Esophagus muscularis mucosa (tissue), 4 donors: ENCODE data around the gene P2RY11. TPM values are rescaled to one million over a fixed set of nuclear protein-coding genes. Genes with fewer than 3 reads are reported as not detected.

Experiments used
- DNase-seq: peaks from one replicate; pipeline ENCODE4 v3.0.0-alpha.2; 2017; ENCODE audit errors: extremely low spot score
- H3K27ac ChIP-seq, 4 donors: fragments of 200-600 bp; sonication (generic); replicated peaks in 1 of 4; 1 replicate in 3 of 4; 2 replicates in 1 of 4; pipeline ENCODE4 v1.5.1; 2016 to 2019; ENCODE audit warnings: mild to moderate bottlenecking in 1 of 4
- H3K27me3 ChIP-seq, 4 donors: fragments of 200-600 bp; sonication (generic); one replicate each; pipeline versions ENCODE4 v1.5.1 to v1.6.0; 2016 to 2019
- H3K36me3 ChIP-seq, 4 donors: fragments of 200-600 bp; sonication (generic); one replicate each; pipeline ENCODE4 v1.5.1; 2016 to 2019
- H3K4me1 ChIP-seq, 4 donors: fragments of 200-600 bp; sonication (generic); one replicate each; pipeline ENCODE4 v1.5.1; 2016 to 2019
- H3K4me3 ChIP-seq, 4 donors: fragments of 200-600 bp; sonication (generic); 1 replicate in 2 of 4; 2 replicates in 2 of 4; pipeline ENCODE4 v1.5.1; 2016 to 2019; ENCODE audit warnings: mild to moderate bottlenecking in 4 of 4, moderate library complexity in 1 of 4
- H3K9me3 ChIP-seq, 4 donors: fragments of 200-600 bp; sonication (generic); 1 replicate in 3 of 4; 2 replicates in 1 of 4; pipeline ENCODE4 v1.5.1; 2016 to 2019
- EP300 ChIP-seq: sonication (generic); formaldehyde crosslinking; IDR thresholded peaks from one replicate; pipeline ENCODE4 v1.6.1; 2017; ENCODE audit warnings: antibody characterized with exemption
- POLR2A ChIP-seq: fragments of 450-650 bp; IDR thresholded peaks from one replicate; pipeline ENCODE4 v1.6.1; 2017; ENCODE audit warnings: antibody characterized with exemption, moderate library complexity, mild to moderate bottlenecking, low read depth
- POLR2AphosphoS5 ChIP-seq, 2 donors: sonication (generic); formaldehyde crosslinking; IDR thresholded peaks; one replicate each; pipeline ENCODE4 v1.6.1; 2017; ENCODE audit warnings: antibody characterized with exemption in 2 of 2
- WGBS: methylation state at CpG from one replicate; pipeline ENCODE4 v1.1.5; 2018; 5-methylcytosine and 5-hydroxymethylcytosine counted together
- intact Hi-C: fragments of 100-400 bp; cut with DNase I; formaldehyde crosslinking; loops from one replicate; pipeline ENCODE4 v1.15.1; 2023
- total RNA-seq, 4 donors: library from RNA; depleted of rRNA; stranded (reverse); fragments of >200 nt; gene quantifications; one replicate each; pipeline versions ENCODE4 v1.1.0 to v1.2.1, GENCODE V29; 2016
- TF ChIP-seq, protein P1 (sequence below), 3 experiments: fragments of 200-600 bp in 2 of 3; fragments of 450-650 bp in 1 of 3; sonication (generic) in 2 of 3; IDR thresholded peaks; one replicate each; pipeline ENCODE4 v1.5.1; 2017 to 2019; ENCODE audit warnings: antibody characterized with exemption in 3 of 3, mild to moderate bottlenecking in 2 of 3, moderate library complexity in 1 of 3

Gene P2RY11
- total RNA-seq, 4 donors from 2014 or later: 4.9 to 11.3 (median 8.5) TPM

DNA sequence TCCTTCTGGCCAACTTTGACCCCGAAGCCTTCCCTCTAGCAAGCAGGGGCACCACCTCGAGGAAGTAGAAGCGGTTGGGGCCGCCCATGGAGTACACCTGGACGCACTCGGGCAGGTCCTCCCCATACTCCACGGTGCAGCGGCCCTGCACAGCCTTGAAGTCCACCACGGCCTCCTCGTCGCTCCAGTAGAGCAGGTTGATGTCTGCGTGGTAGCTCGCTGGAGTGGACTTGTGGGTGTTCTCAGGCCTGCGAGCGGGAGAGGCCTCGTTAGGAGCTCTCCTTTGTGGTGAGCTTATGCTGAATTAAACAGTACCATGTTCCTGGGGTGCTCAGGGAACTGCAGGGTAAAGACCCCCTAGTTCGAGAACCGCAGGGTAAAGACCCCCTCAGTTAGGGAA is 30.5 kb downstream of the P2RY11 start:
- no peaks in the 10 kb centered on the region for H3K4me1 ChIP-seq
- no peak for DNase-seq
- 96% methylated on average over 11 of the region's 18 CpGs for WGBS
- no peaks in the 10 kb centered on the region for H3K27me3 ChIP-seq
- H3K4me3 ChIP-seq: no peak overlapping the region
- peaks cover 95 to 100% (median 100%) of the 10 kb centered on the region in 4 donors for H3K36me3 ChIP-seq
- TF ChIP-seq, protein P1, sequence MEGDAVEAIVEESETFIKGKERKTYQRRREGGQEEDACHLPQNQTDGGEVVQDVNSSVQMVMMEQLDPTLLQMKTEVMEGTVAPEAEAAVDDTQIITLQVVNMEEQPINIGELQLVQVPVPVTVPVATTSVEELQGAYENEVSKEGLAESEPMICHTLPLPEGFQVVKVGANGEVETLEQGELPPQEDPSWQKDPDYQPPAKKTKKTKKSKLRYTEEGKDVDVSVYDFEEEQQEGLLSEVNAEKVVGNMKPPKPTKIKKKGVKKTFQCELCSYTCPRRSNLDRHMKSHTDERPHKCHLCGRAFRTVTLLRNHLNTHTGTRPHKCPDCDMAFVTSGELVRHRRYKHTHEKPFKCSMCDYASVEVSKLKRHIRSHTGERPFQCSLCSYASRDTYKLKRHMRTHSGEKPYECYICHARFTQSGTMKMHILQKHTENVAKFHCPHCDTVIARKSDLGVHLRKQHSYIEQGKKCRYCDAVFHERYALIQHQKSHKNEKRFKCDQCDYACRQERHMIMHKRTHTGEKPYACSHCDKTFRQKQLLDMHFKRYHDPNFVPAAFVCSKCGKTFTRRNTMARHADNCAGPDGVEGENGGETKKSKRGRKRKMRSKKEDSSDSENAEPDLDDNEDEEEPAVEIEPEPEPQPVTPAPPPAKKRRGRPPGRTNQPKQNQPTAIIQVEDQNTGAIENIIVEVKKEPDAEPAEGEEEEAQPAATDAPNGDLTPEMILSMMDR (IDR thresholded peaks at IDR 0.05): no peak
- TF ChIP-seq EP300 (no peak), POLR2A (no peak), POLR2AphosphoS5 (IDR thresholded peaks at IDR 0.05) (no peak)
- H3K27ac ChIP-seq: no peak overlapping the region
- no peaks in the 10 kb centered on the region for H3K9me3 ChIP-seq
- intact Hi-C loops: no loop called here

- no peaks in the 10 kb centered on the region for H3K27me3 ChIP-seq
- no peaks in the 10 kb centered on the region for H3K9me3 ChIP-seq
- H3K4me3 ChIP-seq: no peak overlapping the region
- 90% methylated on average over 15 of the region's 15 CpGs for WGBS
- no peak for TF ChIP-seq EP300
- intact Hi-C loops: no loop called here
- H3K27ac ChIP-seq: no peak overlapping the region
- peaks cover 89 to 100% (median 99%) of the 10 kb centered on the region in 4 donors for H3K36me3 ChIP-seq
- DNase-seq: no peak
- no peaks in the 10 kb centered on the region for H3K4me1 ChIP-seq
Measured at GRCh38 chr19:10142701-10143375, 31.3 kb downstream of the P2RY11 start.

DNA sequence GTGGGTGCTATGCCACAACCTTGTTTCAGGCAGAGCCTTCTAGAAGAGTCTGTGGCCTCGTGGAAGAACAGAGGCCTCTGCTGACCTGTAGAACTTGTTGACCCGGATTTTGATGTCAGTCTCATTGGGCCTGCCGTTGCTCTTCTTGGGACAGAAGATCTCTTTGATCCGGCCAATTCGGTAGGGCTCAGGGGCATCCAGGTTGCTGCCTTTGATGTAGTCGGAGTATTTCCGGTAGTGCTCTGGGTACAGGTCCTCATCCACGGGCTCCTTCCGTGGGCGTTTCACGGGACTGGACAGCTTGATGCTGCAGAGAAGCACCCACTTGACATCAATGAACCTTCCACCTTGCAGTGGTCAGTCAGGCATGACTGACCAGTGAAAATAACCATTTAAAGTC is 32.2 kb downstream of the P2RY11 start:
- Histone ChIP-seq H3K4me3 (no peak overlapping the region), H3K27ac (no peak overlapping the region), H3K36me3 (peaks cover 86 to 98% (median 97%) of the 10 kb centered on the region in 4 donors), H3K27me3 (no peaks in the 10 kb centered on the region), H3K9me3 (no peaks in the 10 kb centered on the region), H3K4me1 (no peaks in the 10 kb centered on the region)
- intact Hi-C loops: no loop called here
- no peak for DNase-seq
- TF ChIP-seq, protein P1 (IDR thresholded peaks at IDR 0.05): no peak
- TF ChIP-seq EP300: no peak
- TF ChIP-seq POLR2A: no peak
- no peak for TF ChIP-seq POLR2AphosphoS5 (IDR thresholded peaks at IDR 0.05)
- 95% methylated on average over 11 of the region's 11 CpGs for WGBS

DNA sequence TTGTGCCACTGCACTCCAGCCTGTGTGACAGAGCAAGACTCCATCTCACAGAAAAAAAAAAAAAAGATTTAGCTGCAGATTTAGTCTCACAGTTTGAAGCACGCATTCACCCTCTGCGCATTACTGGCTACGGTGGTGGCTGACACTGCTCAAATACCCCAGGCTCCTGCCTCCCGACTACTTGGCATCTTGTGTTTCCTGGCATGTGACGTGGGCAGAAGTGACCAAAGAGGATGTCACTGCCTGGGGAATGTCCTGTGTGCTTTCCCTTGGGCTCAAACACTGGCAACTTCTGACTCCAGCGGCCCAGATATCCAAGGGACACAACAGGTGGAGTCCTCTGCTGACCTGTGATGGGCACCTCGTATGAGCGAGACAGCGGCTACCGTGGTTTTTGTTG is 32.9 kb downstream of the P2RY11 start:
- TF ChIP-seq, protein P1 (IDR thresholded peaks at IDR 0.05): no peak
- no peak for TF ChIP-seq POLR2AphosphoS5 (IDR thresholded peaks at IDR 0.05)
- TF ChIP-seq EP300: no peak
- no peak for TF ChIP-seq POLR2A
- Histone ChIP-seq H3K9me3 (no peaks in the 10 kb centered on the region), H3K27ac (no peak overlapping the region), H3K27me3 (no peaks in the 10 kb centered on the region), H3K36me3 (peaks cover 86 to 98% (median 97%) of the 10 kb centered on the region in 4 donors), H3K4me3 (no peak overlapping the region), H3K4me1 (no peaks in the 10 kb centered on the region)
- 84% methylated on average over 5 of the region's 10 CpGs for WGBS
- no peak for DNase-seq
- intact Hi-C loops: no loop called here

GRCh38 chr19:10145031-10145430 is 33.5 kb downstream of the P2RY11 start:
- H3K36me3 ChIP-seq: peaks cover 86 to 98% (median 97%) of the 10 kb centered on the region in 4 donors
- WGBS: 94% methylated on average over 5 of the region's 10 CpGs
- H3K4me1 ChIP-seq: no peaks in the 10 kb centered on the region
- H3K9me3 ChIP-seq: no peaks in the 10 kb centered on the region
- no peak for DNase-seq
- intact Hi-C loops: no loop called here
- H3K27ac ChIP-seq: no peak overlapping the region
- H3K4me3 ChIP-seq: no peak overlapping the region
- no peaks in the 10 kb centered on the region for H3K27me3 ChIP-seq
- no peak for TF ChIP-seq POLR2A
- TF ChIP-seq, protein P1 (IDR thresholded peaks at IDR 0.05): no peak
- no peak for TF ChIP-seq POLR2AphosphoS5 (IDR thresholded peaks at IDR 0.05)
- no peak for TF ChIP-seq EP300
